Left lung (tissue), 14 donors: ENCODE measurements around the gene LINC01488. TPM values are rescaled to one million over a fixed set of nuclear protein-coding genes. Genes with fewer than 3 reads are reported as not detected.
A peak's percentile ranks its signal among the peaks of the same experiment; 100 is the strongest.

Experiments
- ATAC-seq: fragments of 200-7000 bp; cut with Tn5 transposase; one replicate; pipeline ENCODE4 v1.9.1; 2020; ENCODE audit warnings: moderate library complexity
- DNase-seq, 4 donors: peaks; one replicate each; pipeline ENCODE4 v3.0.0-alpha.2; 2013 to 2020
- H3K27ac ChIP-seq, 2 donors: fragments of 200-600 bp; sonication (generic) in 1 of 2; one replicate each; pipeline versions ENCODE4 v1.5.0 to v1.8.0; 2020 to 2021
- H3K27me3 ChIP-seq, 2 donors: fragments of 200-600 bp; sonication (generic) in 1 of 2; one replicate each; pipeline versions ENCODE4 v1.5.0 to v1.8.0; 2020 to 2021
- H3K36me3 ChIP-seq, 2 donors: fragments of 200-600 bp; sonication (generic) in 1 of 2; one replicate each; pipeline versions ENCODE4 v1.5.0 to v1.8.0; 2020 to 2021
- H3K4me1 ChIP-seq, 2 donors: fragments of 200-600 bp; one replicate each; pipeline ENCODE4 v1.8.0; 2021
- H3K4me3 ChIP-seq, 2 donors: fragments of 200-600 bp; sonication (generic) in 1 of 2; one replicate each; pipeline versions ENCODE4 v1.5.0 to v1.8.0; 2020 to 2021; ENCODE audit warnings: mild to moderate bottlenecking in 1 of 2
- H3K9me3 ChIP-seq, 2 donors: fragments of 200-600 bp; sonication (generic) in 1 of 2; one replicate each; pipeline versions ENCODE4 v1.5.0 to v1.8.0; 2020 to 2021
- intact Hi-C, 2 donors: fragments of 100-400 bp; cut with DNase I; formaldehyde crosslinking; loops; one replicate each; pipeline versions ENCODE4 v1.11.2 to v1.14.2; 2022
- long read RNA-seq, 12 donors: library from polyadenylated mRNA in 2 of 12; unstranded in 2 of 12; transcript quantifications; one replicate each; pipeline ENCODE4 v2.0.0 and lab custom pipeline, GENCODE V29; 2019 to 2026
- polyA plus RNA-seq, 6 donors: library from polyadenylated mRNA; unstranded; fragments of 120-200 nt; gene quantifications; one replicate each; pipeline ENCODE4 v1.2.1, GENCODE V29; 2013; ENCODE audit not compliant: insufficient read length in 6 of 6
- total RNA-seq, 2 donors: library from RNA; stranded (reverse); fragmentation: NEBNext Ultra II Directional; extraction: Animal tissue kit (Norgen Biotek cat#: 25700); gene quantifications; one replicate each; pipeline ENCODE4 v1.2.1, GENCODE V29; 2021
- TF ChIP-seq, protein P1 (sequence below), 2 donors: fragments of 200-600 bp; sonication (generic) in 1 of 2; IDR thresholded peaks; one replicate each; pipeline versions ENCODE4 v1.5.0 to v1.8.0; 2021; ENCODE audit warnings: antibody characterized with exemption in 2 of 2
- donor health status: DM: no; HTN: yes; CAD: no.
- donor health status: DM: no; HTN: no; CAD: no.

The LINC01488 gene
- total RNA-seq: not detected
- polyA plus RNA-seq: under 1 TPM; 0.04 to 0.12 (median 0.07) TPM
- long read RNA-seq, donor 1: 0 reads
- long read RNA-seq, donor 2: 0 reads
- long read RNA-seq, donor 3: 0 reads
- long read RNA-seq, donor 4: 0 reads
- long read RNA-seq, donor 5: 0 reads
- long read RNA-seq, donor 6: 0 reads
- long read RNA-seq, donor 7: 0 reads
- long read RNA-seq, donor 8: 0 reads
- long read RNA-seq, donor 9: 0 reads
- long read RNA-seq, donor 10: 0 reads
- long read RNA-seq, donor 11: 0 reads
- long read RNA-seq, donor 12: 0 reads

GRCh38 chr11:69481393-69481844 lies at the start of gene LINC01488:
LINC01488 (plus strand) TSS chr11:69481663.
- H3K36me3 ChIP-seq: no peaks in the 10 kb centered on the region
- H3K4me1 ChIP-seq: peaks cover 0 to 10% of the 10 kb centered on the region in 2 donors
- DNase-seq: peak in 1 of 4 donors; percentile 17
- H3K27ac ChIP-seq: no peak within 1 kb of the TSS
- H3K4me3 ChIP-seq: no peak within 1 kb of the TSS
- intact Hi-C loops: no loop called here
- no peaks in the 10 kb centered on the region for H3K9me3 ChIP-seq
- no peaks in the 10 kb centered on the region for H3K27me3 ChIP-seq
- TF ChIP-seq, protein P1, sequence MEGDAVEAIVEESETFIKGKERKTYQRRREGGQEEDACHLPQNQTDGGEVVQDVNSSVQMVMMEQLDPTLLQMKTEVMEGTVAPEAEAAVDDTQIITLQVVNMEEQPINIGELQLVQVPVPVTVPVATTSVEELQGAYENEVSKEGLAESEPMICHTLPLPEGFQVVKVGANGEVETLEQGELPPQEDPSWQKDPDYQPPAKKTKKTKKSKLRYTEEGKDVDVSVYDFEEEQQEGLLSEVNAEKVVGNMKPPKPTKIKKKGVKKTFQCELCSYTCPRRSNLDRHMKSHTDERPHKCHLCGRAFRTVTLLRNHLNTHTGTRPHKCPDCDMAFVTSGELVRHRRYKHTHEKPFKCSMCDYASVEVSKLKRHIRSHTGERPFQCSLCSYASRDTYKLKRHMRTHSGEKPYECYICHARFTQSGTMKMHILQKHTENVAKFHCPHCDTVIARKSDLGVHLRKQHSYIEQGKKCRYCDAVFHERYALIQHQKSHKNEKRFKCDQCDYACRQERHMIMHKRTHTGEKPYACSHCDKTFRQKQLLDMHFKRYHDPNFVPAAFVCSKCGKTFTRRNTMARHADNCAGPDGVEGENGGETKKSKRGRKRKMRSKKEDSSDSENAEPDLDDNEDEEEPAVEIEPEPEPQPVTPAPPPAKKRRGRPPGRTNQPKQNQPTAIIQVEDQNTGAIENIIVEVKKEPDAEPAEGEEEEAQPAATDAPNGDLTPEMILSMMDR (IDR thresholded peaks at IDR 0.05): no peak
- ATAC-seq: no peak

DNA sequence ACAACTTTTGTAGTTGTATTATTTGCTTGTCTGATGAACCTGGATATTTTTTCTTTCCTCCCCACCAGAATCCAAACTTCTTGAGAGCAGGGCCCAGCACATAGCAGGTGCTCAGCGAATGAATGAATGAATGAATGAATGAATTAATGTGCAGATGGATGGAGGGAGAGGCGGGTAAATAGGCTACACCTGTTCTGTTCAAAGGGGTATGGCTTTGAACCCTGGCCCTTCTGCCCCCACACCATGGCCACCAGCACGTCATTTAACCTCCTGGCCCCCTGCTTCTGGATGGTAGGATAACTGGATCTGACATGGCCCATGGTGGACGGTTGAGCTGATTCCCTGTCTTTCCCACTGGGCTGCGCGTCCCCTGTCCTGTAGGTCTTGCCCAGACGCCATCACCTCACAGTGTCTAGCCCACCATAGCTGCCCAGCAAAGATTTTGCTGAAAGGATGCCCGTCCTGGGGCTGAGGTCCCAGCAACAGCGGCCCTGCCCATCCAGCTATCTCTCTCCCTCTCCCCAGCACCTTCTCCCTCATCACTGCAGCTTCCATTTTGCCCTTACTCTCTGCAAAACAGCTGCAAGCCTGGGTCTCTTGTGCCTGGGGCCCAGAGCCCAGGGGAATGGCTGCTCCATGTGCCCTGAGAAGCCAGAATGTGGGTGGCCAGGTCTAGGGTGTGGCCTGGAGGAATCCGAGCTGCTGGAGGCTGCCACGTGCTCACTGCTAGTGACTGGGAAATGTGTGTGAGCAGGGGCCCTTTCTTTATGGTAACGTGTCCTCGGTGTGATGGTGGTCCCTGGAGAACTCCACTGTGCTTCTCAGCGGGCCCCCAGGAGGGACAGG lies 49.3 kb upstream of the LINC01488 start:
- intact Hi-C loops: no loop called here
- no peak for DNase-seq

GRCh38 chr11:69433741-69434140 lies 47.7 kb upstream of the LINC01488 start:
- no peak for DNase-seq
- no peaks in the 10 kb centered on the region for H3K36me3 ChIP-seq
- H3K9me3 ChIP-seq: no peaks in the 10 kb centered on the region
- no peaks in the 10 kb centered on the region for H3K4me1 ChIP-seq
- H3K27me3 ChIP-seq: no peaks in the 10 kb centered on the region
- no peak overlapping the region for H3K27ac ChIP-seq
- TF ChIP-seq, protein P1 (IDR thresholded peaks at IDR 0.05): no peak
- no peak overlapping the region for H3K4me3 ChIP-seq
- intact Hi-C loops: no loop called here
- no peak for ATAC-seq

More for the DNA sequence above, 49.3 kb upstream of the LINC01488 start:
- Histone ChIP-seq H3K4me1 (no peaks in the 10 kb centered on the region), H3K9me3 (no peaks in the 10 kb centered on the region), H3K36me3 (no peaks in the 10 kb centered on the region), H3K27me3 (no peaks in the 10 kb centered on the region), H3K27ac (no peak overlapping the region), H3K4me3 (no peak overlapping the region)
- TF ChIP-seq, protein P1 (IDR thresholded peaks at IDR 0.05): no peak
- no peak for ATAC-seq

- intact Hi-C loops: no loop called here
- ATAC-seq: no peak
- H3K4me1 ChIP-seq: no peaks in the 10 kb centered on the region
These were observed 47.0 kb upstream of the LINC01488 start for GRCh38 chr11:69434471-69434931.

More at GRCh38 chr11:69434471-69434931, 47.0 kb upstream of the LINC01488 start:
- Histone ChIP-seq H3K4me3 (no peak overlapping the region), H3K27me3 (no peaks in the 10 kb centered on the region), H3K27ac (no peak overlapping the region), H3K9me3 (no peaks in the 10 kb centered on the region), H3K36me3 (no peaks in the 10 kb centered on the region)
- TF ChIP-seq, protein P1 (IDR thresholded peaks at IDR 0.05): no peak
- no peak for DNase-seq
